HS-5 (cell line): ENCODE measurements around the gene FCER1G.
"Not testable (repeated sequence)": the region's sequence is repeated elsewhere in the genome, so short reads cannot be mapped to it uniquely, and the experiment has no call there.

Experiments used
- DNase-seq: peaks from one replicate; pipeline ENCODE4 v3.0.0-alpha.2; 2012; ENCODE audit warnings: low read depth

Gene FCER1G

DNA sequence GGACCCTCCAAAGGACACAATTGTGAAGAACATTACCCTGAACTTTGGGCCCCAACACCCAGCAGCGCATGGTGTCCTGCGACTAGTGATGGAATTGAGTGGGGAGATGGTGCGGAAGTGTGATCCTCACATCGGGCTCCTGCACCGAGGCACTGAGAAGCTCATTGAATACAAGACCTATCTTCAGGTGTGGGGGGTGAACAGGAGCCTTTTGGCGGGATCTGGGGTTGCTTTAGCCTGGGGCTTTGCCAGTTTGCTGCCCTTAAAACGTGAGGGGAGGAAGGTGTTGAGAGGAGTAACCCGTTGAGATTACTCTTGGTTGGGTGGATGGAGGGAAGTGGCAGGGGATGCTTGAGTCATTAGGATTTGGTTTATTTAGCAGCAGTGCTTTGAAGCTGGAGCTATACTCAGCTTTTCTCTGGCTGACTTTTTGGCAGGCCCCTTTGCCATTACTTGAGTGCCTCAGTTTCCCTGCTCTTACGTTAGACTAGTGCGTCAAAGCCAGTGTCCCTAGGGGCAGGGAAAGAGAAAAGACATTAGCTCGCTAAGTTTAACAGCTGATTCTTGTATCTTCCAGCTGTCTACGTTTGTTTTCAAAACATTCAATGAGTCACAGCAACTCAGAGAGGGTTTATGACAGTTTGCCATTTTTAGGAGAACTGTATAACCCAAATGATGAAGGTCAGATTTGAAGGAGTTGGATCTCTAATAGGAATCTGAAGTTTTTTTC, 8.5 kb upstream of the FCER1G start:
- no peak for DNase-seq

DNA sequence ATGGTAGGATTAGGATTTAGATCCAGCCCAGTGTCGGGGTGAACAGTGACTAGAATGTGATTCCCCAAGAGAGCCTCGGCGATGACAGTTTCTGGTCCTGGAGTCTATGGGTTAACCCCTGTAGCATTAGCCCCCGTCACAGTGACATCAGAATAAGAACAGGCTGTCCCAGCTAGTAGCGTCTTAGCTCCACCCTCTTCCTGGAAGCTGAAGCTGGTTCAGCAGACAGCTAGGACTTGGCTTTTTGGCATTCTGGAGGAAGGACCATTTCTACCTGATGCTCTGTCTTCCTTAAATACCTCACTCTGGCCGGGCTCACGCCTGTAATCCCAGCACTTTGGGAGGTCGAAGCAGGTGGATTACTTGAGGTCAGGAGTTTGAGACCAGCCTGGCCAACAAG, 7.9 kb upstream of the FCER1G start:
- no peak for DNase-seq

DNA sequence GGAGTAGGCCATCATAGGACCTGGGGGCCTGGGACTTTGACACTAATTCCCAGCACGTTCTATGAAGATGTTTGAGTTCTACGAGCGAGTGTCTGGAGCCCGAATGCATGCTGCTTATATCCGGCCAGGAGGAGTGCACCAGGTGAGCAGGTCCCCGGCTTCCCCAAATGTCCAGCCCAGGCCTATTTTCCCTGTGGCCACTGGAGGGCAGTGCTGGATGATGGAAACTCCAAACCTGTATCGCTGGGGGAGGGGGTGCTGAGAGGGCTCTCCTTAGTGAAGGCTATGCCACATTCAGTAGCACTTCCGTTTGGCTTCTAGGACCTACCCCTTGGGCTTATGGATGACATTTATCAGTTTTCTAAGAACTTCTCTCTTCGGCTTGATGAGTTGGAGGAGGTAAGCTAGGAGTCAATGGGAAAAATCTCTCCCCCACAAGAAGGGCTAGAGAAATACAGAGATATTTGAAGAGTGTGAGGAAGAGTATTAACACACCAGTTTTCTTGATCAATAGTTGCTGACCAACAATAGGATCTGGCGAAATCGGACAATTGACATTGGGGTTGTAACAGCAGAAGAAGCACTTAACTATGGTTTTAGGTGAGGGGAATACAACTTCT, 5.2 kb upstream of the FCER1G start:
- no peak for DNase-seq

DNA sequence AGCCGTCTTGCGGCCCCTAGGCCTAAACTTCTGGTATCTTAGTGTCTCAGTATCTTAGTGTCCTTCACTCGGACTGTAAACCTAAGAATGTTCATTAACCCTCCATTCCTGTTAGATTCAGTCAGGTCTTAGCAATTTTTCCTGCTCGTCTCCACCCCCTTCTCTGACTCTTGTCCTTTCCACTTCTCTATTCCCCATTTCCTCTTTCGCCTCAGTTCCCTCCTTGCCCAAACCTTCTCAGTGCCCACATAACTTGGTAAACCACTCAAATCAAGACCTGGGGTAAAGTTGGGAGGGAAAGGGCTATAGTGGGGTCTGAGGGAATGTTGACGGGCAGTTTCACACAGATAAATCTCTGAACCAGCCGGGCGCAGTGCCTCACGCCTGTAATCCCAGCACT, 726 bp upstream of the FCER1G start:
- DNase-seq = no peak

DNA sequence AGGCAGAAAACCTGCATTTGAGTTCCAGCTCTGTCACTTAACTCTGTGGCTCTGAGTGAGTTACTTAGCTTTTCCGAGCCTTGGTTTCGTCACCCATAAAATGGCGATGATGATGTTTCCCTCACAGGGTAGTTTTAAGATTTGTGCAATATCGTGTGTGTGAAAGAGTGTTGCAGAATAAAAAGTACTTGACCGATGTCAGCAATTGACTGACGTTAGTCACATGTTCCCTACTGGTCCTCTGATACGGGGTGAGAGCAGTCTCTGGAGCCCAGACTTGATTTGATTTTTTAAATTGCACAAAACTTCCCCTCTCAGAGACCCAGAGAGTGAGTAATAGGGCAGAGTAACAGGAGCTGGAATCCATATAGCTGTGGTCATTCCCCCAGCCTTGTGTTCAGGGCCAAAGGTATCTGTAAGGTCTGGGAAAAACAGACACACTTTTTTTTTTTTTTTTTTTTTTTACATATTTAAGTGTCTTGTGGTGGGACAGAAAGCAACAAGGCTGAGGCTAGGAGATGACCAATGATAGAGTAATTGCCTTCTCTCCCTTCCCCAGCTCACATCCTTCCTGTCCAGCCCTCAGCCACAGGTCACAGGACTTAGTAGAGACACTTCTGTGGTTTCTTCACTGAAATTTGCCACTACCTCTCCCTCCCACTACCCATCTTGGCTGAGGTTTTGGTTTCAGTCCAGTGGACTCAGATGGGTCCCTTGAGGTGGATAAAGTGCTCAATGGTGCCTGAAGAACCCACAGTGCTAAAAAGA, 2.0 kb downstream of the FCER1G start:
- DNase-seq = peak; percentile 88

DNA sequence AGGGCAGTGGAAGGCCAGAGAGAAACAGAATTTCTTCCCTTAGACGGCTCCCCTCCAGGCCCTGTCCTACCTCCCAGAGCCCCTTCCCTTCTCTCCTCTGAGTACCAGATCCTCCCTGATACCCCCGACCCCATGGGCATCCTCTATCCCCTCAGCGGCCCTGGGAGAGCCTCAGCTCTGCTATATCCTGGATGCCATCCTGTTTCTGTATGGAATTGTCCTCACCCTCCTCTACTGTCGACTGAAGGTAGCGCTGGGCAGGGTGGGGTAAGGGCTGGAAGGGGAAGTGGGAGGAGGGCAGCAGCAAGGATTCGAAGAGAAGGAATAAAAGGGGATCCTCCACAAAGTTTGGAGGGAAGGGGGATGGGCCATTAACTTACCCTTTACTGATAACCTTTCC, 2.7 kb downstream of the FCER1G start:
- no peak for DNase-seq

DNA sequence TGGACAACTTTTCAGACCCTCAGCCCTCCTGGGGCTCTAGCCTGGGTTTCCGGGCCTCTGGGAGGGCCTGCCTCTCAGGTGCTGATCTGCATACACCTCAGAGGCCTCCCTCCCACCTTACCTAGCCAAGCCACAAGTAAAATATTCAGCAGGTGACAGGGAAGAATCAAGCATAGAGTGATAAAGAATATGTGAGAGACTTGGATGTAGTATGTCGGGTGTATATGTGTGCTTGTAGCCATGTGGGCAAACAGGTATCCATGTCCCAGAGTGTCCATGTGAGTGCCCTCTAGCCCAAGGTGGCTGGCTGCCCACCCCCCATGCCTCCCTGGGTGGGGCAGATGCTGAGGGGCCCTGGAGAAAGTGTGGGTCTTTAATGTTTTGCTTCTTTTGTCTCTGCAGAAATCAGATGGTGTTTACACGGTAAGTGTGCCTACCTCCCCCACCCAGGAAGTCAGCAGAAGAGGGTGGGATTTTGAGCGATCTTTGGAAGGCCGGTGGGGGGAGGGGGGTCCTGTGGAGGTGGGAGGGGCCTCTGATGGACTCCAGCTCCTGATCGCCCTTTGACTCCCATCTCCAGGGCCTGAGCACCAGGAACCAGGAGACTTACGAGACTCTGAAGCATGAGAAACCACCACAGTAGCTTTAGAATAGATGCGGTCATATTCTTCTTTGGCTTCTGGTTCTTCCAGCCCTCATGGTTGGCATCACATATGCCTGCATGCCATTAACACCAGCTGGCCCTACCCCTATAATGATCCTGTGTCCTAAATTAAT, 3.4 kb downstream of the FCER1G start:
- DNase-seq = no peak

DNA sequence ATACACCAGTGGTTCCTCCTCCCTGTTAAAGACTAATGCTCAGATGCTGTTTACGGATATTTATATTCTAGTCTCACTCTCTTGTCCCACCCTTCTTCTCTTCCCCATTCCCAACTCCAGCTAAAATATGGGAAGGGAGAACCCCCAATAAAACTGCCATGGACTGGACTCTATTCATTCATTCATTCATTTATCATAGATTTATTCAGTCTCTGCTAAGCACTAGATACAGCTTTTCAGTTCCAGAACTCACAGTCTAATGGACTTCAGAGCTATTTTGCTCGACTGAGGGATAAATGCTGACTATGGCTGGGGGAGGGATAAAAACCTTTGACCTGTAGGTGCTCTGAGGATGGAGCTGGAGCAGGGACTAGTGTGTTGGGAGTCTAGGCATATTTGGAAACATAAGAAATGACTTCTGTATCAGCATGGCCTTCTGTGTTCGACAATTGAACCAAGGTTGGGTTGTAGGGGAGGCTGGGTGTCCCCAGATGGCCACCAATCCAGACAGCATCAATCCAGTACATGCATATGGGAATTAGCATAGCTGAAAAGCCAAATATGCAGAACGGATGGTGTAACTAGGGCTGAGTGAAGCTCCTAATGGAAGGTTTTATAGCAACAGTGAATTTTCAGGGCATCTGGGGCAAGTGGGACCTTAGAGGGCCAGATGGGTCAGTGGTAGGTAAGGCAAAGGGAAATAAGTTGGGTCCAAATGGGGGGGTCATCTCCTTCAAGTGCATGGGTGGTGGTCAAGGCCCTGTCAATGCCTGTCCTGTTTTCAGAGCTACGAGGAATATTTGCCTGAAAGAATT, 4.2 kb downstream of the FCER1G start:
- DNase-seq = no peak

DNA sequence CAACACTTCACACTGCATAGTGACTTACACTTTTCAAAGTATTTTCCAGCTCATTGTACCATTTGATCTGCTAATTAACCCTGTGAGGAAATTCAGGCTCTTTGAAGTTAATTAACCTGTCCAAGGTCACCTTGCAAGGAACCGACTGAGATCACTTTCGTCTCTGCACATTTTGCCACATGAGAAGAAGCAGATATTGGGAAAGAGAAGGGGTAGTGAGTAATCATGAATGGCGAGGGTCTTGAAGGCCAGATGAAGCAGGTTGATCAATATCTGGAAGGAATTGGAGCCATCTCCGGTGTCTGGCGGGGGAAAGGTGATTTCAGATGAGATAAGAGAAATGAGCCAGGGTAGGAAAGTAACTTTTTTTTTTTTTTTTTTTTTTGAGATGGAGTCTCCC, 4.9 kb downstream of the FCER1G start:
- no peak for DNase-seq

DNA sequence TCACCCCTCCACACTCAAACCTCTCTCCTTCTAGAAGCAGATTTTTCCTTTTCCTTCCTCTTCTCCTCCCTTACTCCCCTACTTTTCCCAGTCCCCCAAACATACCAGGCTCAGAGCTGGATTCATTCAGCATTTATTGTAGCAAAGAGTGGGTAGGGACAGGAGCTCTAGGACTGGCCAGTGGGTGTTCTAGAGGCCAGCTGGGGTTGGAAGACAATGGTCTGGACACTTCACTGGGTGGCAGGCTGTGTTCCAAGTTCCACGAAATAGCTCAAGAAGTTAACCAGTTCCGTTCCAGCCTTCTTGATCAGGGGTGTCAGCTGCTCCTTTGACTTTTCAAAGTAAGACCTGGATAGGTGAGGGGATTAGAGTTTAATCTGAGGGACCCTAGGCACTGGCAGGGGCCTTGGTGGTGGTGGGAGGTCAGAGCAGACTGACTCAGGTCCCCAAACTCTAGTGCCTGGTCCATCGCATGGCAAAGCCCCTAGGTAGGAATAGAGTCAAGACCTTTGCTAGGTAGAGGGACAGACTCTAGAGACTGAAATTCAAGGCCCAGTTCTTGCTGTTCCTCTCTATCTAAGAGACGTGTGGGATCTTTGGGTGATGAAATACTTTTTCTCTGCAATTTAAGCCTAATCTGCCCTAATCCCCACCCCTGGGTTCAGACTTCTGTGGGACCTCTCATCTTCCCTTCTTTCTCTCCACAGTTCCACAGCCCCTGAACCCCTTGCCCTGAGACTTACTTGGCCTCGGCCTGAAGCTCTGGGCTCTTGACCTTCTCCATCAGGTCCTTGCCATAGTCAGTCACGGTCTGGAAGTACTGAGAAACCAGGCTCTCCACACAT, 7.3 kb downstream of the FCER1G start:
- DNase-seq = no peak

DNA sequence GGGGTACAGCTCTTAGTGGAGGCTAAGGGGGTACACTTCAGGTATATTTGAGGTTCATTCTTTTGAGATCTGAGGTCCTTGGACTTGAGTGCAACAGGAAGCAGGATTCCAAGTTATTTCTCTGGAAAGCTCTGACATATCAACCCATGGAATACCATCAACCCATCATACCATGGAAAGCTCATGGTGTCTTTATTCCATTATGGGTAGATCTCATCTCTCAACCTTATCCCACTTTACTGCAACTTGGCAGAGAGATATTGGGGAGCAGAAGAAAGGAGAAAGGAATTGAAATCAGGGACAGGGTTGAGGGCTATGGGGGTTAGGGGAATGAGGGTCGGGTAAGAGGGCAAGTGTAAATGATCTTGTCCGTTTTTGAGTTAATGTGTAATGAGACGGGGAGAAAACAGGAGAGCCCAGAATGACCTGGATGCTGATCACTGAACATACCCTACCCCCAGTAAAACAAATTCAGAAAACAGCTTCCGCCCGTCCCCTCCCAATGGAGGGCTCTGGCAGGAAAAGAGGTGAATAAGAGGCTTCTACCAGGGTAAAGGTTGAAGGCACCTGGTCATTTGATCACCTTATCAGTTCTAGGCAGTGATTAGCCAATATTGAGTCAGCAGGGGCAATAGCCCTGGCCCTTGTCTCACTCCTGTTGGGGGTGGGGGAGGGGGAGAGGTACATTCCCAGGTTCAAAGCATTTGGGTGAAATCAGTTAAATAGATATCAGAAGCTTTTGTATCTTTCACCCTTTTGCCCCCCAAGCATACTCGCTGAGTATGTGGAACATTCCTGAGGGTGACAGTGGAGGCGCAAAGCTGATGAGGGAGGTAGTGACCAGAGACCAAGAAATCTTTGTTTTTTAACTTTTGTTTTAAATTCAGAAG, 9.0 kb downstream of the FCER1G start:
- DNase-seq = no peak

DNA sequence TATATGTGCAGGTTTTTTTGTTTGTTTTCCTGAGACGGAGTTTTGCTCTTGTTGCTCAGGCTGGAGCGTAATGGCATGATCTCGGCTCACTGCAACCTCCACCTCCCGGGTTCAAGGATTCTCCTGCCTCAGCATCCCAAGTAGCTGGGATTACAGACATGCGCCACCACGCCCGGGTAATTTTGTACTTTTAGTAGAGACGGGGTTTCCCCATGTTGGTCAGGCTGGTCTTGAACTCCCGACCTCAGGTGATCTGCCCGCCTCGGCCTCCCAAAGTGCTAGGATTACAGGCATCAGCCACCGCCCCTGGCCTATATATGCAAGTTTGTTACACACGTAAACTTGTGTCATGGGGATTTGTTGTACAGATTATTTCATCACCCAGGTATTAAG, 9.6 kb downstream of the FCER1G start:
- DNase-seq = not testable (repeated sequence)

DNA sequence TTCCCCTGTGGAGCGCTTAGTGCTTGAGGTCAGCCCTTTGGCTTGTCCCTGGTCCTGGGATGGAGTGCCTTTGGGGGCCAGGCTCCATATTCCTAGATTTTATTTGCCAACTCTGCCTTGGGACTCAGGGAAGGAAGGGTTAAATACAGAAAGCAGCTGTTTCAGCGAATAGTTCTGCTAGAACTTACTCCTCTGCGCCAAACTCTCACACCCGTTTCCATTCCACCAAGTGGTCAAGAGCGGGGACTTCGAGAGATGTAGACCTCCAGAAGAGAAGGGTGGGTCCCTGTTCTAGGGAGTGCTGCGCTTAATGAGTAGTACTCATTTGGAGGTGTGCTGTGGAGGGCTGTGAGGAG, 10.1 kb downstream of the FCER1G start:
- no peak for DNase-seq

DNA sequence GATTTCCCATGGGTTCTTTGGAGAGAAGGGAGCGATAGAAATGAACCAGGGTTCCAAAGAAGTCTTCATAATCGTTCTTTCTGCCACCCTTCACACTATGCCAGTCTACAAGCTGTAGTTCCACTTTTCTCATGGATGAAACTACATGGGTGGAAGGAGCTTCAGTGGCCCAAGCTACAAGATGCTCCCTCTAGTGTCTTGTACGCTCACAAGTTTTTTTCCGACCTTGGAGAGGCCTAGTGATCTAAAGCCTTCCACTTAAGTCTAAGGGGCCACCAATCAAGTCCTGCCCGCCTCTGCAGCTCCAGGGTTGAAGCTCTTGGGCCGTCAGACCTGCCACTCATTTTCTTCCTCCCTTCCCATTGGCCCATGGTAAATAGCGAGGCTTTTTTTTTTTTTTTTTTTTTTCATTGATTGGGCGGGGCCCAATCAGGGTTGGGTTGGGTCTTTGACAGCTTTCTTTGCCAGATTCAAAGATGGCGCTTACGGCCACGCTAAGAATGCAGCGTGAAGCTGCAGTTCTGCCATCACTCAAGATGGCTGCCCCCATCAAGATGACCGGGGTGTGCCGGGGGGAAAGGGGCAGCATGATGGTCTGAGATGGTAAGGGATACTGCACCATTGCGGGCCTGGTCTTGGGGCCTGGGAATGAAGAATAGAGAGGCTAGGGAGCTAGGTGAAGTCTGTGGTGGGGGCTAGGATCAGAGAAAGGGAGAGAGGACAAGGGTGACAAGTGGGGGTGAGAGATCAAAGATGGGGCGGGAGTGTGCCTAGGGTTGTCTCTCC, 10.6 kb downstream of the FCER1G start, which contains the start of gene TOMM40L:
TOMM40L (plus strand) TSS at position 527 of the 786 bp plus-strand sequence. CDS start 430 bp downstream, outside the sequence.
- DNase-seq = peak; percentile 99

DNA sequence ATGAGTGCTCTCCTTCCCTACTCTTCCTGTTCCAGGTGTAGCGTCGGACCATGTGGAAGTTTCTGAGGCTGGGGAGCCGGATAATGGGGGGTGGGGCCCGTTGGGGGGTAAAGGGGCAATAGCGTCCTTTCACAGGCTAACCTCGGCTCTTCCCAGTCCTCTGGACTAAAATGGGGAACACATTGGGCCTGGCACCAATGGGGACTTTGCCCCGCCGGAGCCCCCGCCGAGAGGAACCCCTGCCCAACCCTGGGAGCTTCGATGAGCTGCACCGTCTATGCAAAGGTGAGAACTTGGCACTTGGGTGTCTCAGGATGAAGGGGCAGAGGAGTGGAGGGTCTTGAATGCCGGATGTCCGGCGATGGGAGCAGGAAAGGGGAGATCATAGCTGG, 11.2 kb downstream of the FCER1G start:
- DNase-seq = no peak

DNA sequence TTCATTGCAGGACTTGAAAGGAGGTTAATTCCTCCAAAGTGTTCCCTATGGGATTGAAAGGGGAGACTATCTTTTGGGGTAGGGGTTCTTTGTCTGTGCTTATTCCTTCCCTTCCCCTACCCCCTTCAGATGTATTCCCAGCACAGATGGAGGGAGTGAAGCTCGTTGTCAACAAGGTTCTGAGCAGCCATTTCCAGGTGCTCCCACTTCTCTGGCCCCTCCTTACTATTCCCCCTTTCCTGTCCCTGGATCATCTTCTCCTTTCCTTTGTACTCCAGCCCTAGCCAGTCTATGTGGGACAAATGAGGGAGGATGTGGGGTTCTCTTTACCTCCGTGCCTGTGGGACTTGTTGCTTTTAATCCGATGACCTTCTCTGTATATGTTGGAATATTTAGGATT, 11.7 kb downstream of the FCER1G start:
- no peak for DNase-seq

DNA sequence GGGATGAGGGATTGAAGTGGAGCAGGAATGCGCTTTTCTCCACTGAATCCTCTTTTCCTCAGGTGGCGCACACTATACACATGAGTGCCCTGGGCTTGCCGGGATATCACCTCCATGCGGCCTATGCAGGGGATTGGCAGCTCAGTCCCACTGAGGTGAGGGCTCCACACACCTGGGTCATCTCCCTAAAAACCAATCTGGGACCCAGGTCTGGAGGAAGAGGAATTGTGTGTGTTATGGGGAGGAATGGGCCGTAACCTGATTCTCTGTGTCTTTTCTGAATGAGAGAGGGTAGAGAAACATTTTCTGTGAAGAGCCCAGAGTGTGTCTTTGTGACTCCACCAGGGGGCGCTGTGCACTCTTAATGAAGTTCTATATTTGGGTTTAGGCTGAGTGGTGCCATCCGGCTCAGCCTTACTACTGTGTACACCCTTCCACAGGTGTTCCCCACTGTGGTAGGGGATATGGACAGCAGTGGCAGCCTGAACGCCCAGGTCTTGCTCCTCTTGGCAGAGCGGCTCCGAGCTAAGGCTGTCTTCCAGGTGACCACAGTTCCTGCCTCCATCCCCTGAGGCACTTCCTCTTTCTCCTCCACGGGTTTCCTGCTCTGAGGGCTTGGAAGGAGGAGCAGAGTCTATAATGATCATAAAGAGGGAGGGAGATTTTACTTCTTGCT, 12.2 kb downstream of the FCER1G start:
- no peak for DNase-seq

DNA sequence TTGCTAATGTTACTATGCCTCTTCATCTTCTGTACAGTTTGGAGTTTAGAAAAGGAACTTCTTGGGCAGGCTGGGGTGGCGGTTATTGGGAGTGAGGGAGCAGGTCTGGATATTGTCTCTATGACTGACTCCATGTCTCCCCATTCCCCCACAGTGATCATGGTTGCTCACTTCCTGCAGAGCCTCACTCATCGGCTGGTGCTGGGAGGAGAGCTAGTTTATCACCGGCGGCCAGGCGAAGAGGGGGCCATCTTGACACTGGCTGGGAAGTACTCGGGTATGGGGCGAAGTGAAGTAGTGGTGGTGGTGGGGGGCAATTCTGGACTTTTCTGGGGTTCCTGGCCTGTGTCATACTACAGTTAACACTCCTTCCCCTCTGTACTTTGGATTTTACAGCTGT, 12.9 kb downstream of the FCER1G start:
- no peak for DNase-seq
